Endothelial cell (in vitro differentiated cells): ENCODE results near the gene ANXA3. TPM values are rescaled to one million over a fixed set of nuclear protein-coding genes. Genes with fewer than 3 reads are reported as not detected.

Experiments
- DNase-seq: peaks from one replicate; pipeline ENCODE4 v3.0.0; 2021; ENCODE audit warnings: low spot score
- H3K27ac Mint-ChIP-seq: one replicate; pipeline ENCODE4 v1.8.0; 2021; ENCODE audit warnings: mixed read lengths, inconsistent platforms; ENCODE audit not compliant: unreplicated experiment
- H3K27me3 Mint-ChIP-seq: one replicate; pipeline ENCODE4 v1.8.0; 2021; ENCODE audit warnings: mild to moderate bottlenecking, moderate library complexity, mixed read lengths, inconsistent platforms; ENCODE audit not compliant: unreplicated experiment
- H3K36me3 Mint-ChIP-seq: one replicate; pipeline ENCODE4 v1.8.0; 2021; ENCODE audit warnings: mild to moderate bottlenecking, low read depth, mixed read lengths, inconsistent platforms; ENCODE audit not compliant: unreplicated experiment
- H3K4me1 Mint-ChIP-seq: one replicate; pipeline ENCODE4 v1.8.0; 2021; ENCODE audit warnings: mild to moderate bottlenecking, mixed read lengths, inconsistent platforms; ENCODE audit not compliant: unreplicated experiment
- H3K4me3 Mint-ChIP-seq: one replicate; pipeline ENCODE4 v1.8.0; 2021; ENCODE audit warnings: mild to moderate bottlenecking, mixed read lengths, inconsistent platforms; ENCODE audit not compliant: unreplicated experiment
- H3K9me3 Mint-ChIP-seq: one replicate; pipeline ENCODE4 v1.8.0; 2021; ENCODE audit warnings: mixed read lengths, inconsistent platforms; ENCODE audit not compliant: unreplicated experiment
- CTCF ChIP-seq: fragments of 200-600 bp; sonication (generic); IDR thresholded peaks from one replicate; pipeline ENCODE4 v1.5.0; 2021; ENCODE audit warnings: antibody characterized with exemption; ENCODE audit not compliant: unreplicated experiment
- total RNA-seq: library from RNA; stranded (reverse); fragmentation: NEBNext Ultra II Directional; extraction: Animal tissue kit (Norgen Biotek cat#: 25700); gene quantifications from one replicate; pipeline ENCODE4 v1.2.1, GENCODE V29; 2021; ENCODE audit not compliant: unreplicated experiment

The ANXA3 gene
- total RNA-seq, 1 donor from 2014 or later, result 30.4 TPM

- H3K36me3 Mint-ChIP-seq, result peaks cover 7% of the 10 kb centered on the region
- H3K4me3 Mint-ChIP-seq, result no peak overlapping the region
- H3K9me3 Mint-ChIP-seq, result no peaks in the 10 kb centered on the region
- no peak for DNase-seq
- no peaks in the 10 kb centered on the region for H3K27me3 Mint-ChIP-seq
- no peak for TF ChIP-seq CTCF
- H3K4me1 Mint-ChIP-seq, result peaks cover 21% of the 10 kb centered on the region
- H3K27ac Mint-ChIP-seq, result no peak overlapping the region
These were observed 64.5 kb downstream of the ANXA3 start for GRCh38 chr4:78616046-78616498.

GRCh38 chr4:78618436-78618835 lies 66.9 kb downstream of the ANXA3 start:
- DNase-seq, result no peak
- Mint-ChIP-seq H3K27me3 (no peaks in the 10 kb centered on the region), H3K4me1 (peaks cover 33% of the 10 kb centered on the region), H3K4me3 (no peak overlapping the region), H3K36me3 (peaks cover 11% of the 10 kb centered on the region), H3K27ac (no peak overlapping the region), H3K9me3 (no peaks in the 10 kb centered on the region)
- TF ChIP-seq CTCF, result no peak

GRCh38 chr4:78621395-78621794 lies 69.8 kb downstream of the ANXA3 start:
- no peaks in the 10 kb centered on the region for H3K27me3 Mint-ChIP-seq
- H3K4me3 Mint-ChIP-seq, result no peak overlapping the region
- H3K4me1 Mint-ChIP-seq, result peaks cover 33% of the 10 kb centered on the region
- H3K36me3 Mint-ChIP-seq, result peaks cover 11% of the 10 kb centered on the region
- H3K9me3 Mint-ChIP-seq, result no peaks in the 10 kb centered on the region
- TF ChIP-seq CTCF, result no peak
- H3K27ac Mint-ChIP-seq, result no peak overlapping the region
- no peak for DNase-seq

- Mint-ChIP-seq H3K36me3 (peaks cover 9% of the 10 kb centered on the region), H3K27ac (peak overlapping the region; percentile 32), H3K4me3 (no peak overlapping the region), H3K9me3 (no peaks in the 10 kb centered on the region), H3K4me1 (peaks cover 30% of the 10 kb centered on the region), H3K27me3 (no peaks in the 10 kb centered on the region)
- DNase-seq, result no peak
- TF ChIP-seq CTCF, result no peak
These were observed 70.8 kb downstream of the ANXA3 start for GRCh38 chr4:78622253-78622979.

- H3K4me3 Mint-ChIP-seq, result no peak overlapping the region
- H3K9me3 Mint-ChIP-seq, result no peaks in the 10 kb centered on the region
- H3K36me3 Mint-ChIP-seq, result peaks cover 7% of the 10 kb centered on the region
- peaks cover 24% of the 10 kb centered on the region for H3K4me1 Mint-ChIP-seq
- no peak overlapping the region for H3K27ac Mint-ChIP-seq
- no peaks in the 10 kb centered on the region for H3K27me3 Mint-ChIP-seq
- no peak for DNase-seq
- TF ChIP-seq CTCF, result no peak
These were observed 72.5 kb downstream of the ANXA3 start for GRCh38 chr4:78624048-78624447.
